ENCODE measurements around the gene THAP5. TPM values are rescaled to one million over a fixed set of nuclear protein-coding genes. Genes with fewer than 3 reads are reported as not detected.

THAP5 gene
- total RNA-seq, 2 experiments from 2014 or later, result 26.5 to 28.8 TPM

DNA sequence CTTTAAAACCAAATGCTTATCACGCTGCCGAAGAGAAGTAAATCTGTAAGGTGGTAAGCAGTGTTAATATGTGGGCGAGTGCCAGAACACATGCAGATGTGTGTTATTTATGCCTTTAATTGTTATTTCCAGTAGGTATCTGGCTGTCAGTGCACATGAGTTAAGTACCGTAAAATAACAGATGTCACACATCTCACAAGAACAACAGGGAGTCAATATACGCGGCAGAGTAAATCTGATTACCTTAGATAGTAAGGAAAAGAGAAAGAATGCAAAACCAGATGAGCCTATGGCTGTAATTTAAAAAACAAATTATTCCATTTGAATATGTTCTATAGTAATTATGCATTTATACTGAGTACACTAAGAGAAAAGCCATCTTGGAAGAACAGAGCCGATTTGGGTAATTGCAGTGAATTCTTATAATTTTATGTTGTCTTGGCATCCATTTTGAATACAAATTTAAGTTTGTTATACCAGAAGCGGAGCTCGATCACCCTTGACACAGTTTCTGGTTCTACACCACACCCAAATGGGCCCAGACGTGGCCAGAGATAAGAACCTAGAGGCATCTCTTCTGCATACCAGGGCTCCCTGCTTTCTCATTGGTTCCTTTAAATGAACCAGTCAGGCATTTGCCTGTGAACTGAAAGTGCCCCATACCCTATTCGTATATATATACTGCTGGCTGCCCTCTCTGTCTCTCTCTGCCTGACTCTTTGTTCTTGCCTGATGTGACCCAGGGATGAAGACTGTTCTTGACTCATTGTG is 35.0 kb upstream of the THAP5 start:
- Mint-ChIP-seq H3K27ac (no peak overlapping the region), H3K36me3 (ENCODE audit: low read depth) (no peaks in the 10 kb centered on the region), H3K4me1 (ENCODE audit: low read depth) (peaks cover 8% of the 10 kb centered on the region), H3K9me3 (no peaks in the 10 kb centered on the region), H3K4me3 (no peak overlapping the region), H3K27me3 (peaks cover 5% of the 10 kb centered on the region)
- CTCF ChIA-PET, result interaction anchor here (1.5 kb wide), 1 partner anchor 10 kb away, joined by 6 read pairs; no protein-coding TSS in a partner anchor
- TF ChIP-seq CTCF (IDR thresholded peaks at IDR 0.05), result no peak
- no peak for DNase-seq
- ATAC-seq, result no peak
- POLR2A ChIA-PET, result no interaction called here
- intact Hi-C loops (cut with micrococcal nuclease), result no loop called here

- Mint-ChIP-seq H3K4me1 (ENCODE audit: low read depth) (peaks cover 8% of the 10 kb centered on the region), H3K27me3 (peaks cover 7% of the 10 kb centered on the region), H3K36me3 (ENCODE audit: low read depth) (no peaks in the 10 kb centered on the region), H3K27ac (no peak overlapping the region), H3K4me3 (no peak overlapping the region), H3K9me3 (no peaks in the 10 kb centered on the region)
- DNase-seq (no peak), ATAC-seq (no peak)
- ChIA-PET POLR2A (no interaction called here), CTCF (interaction anchor here (1.0 kb wide), 1 partner anchor 8 kb away, joined by 3 read pairs; no protein-coding TSS in a partner anchor)
- TF ChIP-seq CTCF (IDR thresholded peaks at IDR 0.05), result no peak
- intact Hi-C loops (cut with micrococcal nuclease), result no loop called here
Observed at GRCh38 chr7:108603656-108604306, 34.3 kb upstream of the THAP5 start.

DNA sequence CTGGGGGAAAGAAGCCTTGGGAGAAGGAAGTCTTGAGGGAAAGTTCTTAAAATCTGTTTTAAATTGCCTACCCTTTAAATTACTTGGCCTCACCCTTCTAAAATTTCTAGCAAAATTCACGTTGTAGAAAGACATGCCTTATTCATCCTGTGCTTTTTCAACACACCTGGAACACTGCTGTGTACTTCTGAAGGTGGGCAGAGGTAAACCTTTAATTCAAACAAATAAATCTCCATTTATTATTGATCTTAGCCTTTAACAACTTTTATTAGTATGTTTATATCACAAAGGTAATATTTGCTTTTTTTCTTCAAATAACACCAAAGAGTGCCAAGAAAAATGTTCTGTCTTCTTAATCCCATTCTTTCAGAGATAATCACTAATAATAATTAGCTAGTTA is 30.9 kb upstream of the THAP5 start:
- POLR2A ChIA-PET, result no interaction called here
- Mint-ChIP-seq H3K4me3 (no peak overlapping the region), H3K4me1 (ENCODE audit: low read depth) (peaks cover 1% of the 10 kb centered on the region), H3K27ac (no peak overlapping the region), H3K36me3 (ENCODE audit: low read depth) (no peaks in the 10 kb centered on the region), H3K27me3 (peaks cover 10% of the 10 kb centered on the region), H3K9me3 (no peaks in the 10 kb centered on the region)
- CTCF ChIA-PET, result no interaction called here
- no peak for DNase-seq
- no peak for TF ChIP-seq CTCF (IDR thresholded peaks at IDR 0.05)
- ATAC-seq, result no peak
- intact Hi-C loops (cut with micrococcal nuclease), result no loop called here

DNA sequence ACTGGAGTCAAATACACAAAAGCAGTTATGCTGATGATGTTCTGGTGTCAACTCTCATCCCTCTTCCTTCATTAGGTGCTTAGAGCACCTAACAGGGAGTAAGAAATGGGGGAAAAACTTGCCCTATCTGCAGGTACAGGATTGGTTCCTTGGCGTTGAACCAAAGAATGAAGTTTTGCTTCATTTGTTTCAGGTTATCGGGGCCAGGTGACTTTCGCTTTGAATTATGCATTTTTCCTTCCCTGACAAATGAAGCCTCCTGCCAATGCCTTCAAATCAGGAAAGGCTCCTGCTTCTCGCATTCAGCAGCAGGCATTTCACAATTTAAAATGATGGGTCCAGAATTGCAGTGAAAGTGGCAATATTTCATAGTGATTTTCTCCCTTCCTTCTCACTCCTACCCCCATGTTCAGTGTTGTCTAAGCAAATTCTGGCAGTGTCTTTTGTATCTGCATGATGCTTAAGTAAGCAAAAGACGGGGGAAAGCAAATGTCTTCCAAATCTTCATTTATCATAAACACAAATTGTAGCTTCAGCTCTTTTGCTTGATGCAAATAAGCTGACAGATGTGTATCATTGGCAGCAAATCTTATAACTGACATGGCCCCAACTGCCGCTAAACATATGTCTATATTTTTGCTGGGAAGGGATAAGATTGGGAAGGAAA is 29.5 kb upstream of the THAP5 start:
- Mint-ChIP-seq H3K9me3 (no peaks in the 10 kb centered on the region), H3K36me3 (ENCODE audit: low read depth) (no peaks in the 10 kb centered on the region), H3K4me3 (no peak overlapping the region), H3K27me3 (peaks cover 10% of the 10 kb centered on the region), H3K4me1 (ENCODE audit: low read depth) (no peaks in the 10 kb centered on the region), H3K27ac (no peak overlapping the region)
- intact Hi-C loops (cut with micrococcal nuclease), result no loop called here
- DNase-seq (no peak), ATAC-seq (no peak)
- ChIA-PET CTCF (no interaction called here), POLR2A (interaction anchor here (0.6 kb wide), 1 partner anchor 218 kb away, joined by 4 read pairs; no protein-coding TSS in a partner anchor)
- no peak for TF ChIP-seq CTCF (IDR thresholded peaks at IDR 0.05)

DNA sequence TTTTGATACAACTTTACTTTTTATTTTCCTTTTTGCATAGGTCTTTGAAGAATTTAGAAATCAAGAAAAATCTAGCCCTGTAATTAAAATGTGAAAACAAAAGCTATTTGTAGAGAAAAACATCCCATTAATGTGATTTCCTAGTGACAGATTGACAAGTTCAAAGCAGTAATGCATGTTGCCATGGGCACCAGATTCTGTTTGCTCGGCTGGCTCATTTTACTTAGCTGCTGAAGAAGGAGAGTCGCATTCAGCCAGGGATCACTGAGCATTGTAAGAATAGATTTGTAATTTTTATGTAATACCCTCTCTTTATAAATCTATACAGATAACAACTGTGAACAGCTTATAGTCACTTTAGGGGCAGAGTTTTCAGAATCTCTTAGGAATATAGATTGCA is 28.6 kb upstream of the THAP5 start:
- CTCF ChIA-PET, result interaction anchor here (1.1 kb wide), 1 partner anchor 11 kb away, joined by 3 read pairs; no protein-coding TSS in a partner anchor
- Mint-ChIP-seq H3K4me1 (ENCODE audit: low read depth) (no peaks in the 10 kb centered on the region), H3K9me3 (no peaks in the 10 kb centered on the region), H3K36me3 (ENCODE audit: low read depth) (no peaks in the 10 kb centered on the region), H3K27ac (no peak overlapping the region), H3K4me3 (no peak overlapping the region), H3K27me3 (peaks cover 10% of the 10 kb centered on the region)
- DNase-seq (no peak), ATAC-seq (no peak)
- intact Hi-C loops (cut with micrococcal nuclease), result no loop called here
- no peak for TF ChIP-seq CTCF (IDR thresholded peaks at IDR 0.05)
- POLR2A ChIA-PET, result no interaction called here

All from activated CD8-positive, alpha-beta T cell treated with anti-CD3 and anti-CD28 coated beads for 36 hours (primary cell).